IMR-90 (cell line): ENCODE measurements around the gene TXNL1. TPM values are rescaled to one million over a fixed set of nuclear protein-coding genes. Genes with fewer than 3 reads are reported as not detected.

ENCODE experiments used
- ATAC-seq: fragments of 200-7000 bp; cut with Tn5 transposase; 2 replicates; pipeline ENCODE4 v1.9.1; 2020; ENCODE audit warnings: low read depth, mild to moderate bottlenecking, moderate library complexity
- BruUV-seq: library from RNA; stranded (reverse); fragments of 400-500 nt; replicated peaks from 2 replicates; lab custom pipeline; 2021; lab: Mats Ljungman, UMichigan
- CTCF ChIA-PET: fragments of 300-600 bp; formaldehyde crosslinking; extraction: SDS; loops from one replicate; lab custom pipeline; 2021; ENCODE audit warnings: antibody characterized with exemption; lab: Yijun Ruan, JAX
- POLR2A ChIA-PET: fragments of 300-600 bp; sonication (Branson Sonifier 250); formaldehyde crosslinking; loops from one replicate; lab custom pipeline; 2022; ENCODE audit warnings: antibody characterized with exemption; ENCODE audit not compliant: unreplicated experiment; lab: Charles Lee
- DNase-seq: peaks from one replicate; pipeline ENCODE4 v3.0.0; 2013
- H2AFZ ChIP-seq: replicated peaks from 2 replicates; pipeline ENCODE3; 2013; ENCODE audit warnings: low read length, mild to moderate bottlenecking; ENCODE audit not compliant: poor library complexity
- H2AK5ac ChIP-seq: 2 replicates; pipeline ENCODE4 v1.6.1; 2013; ENCODE audit warnings: low read depth, low read length, inconsistent platforms
- H2AK9ac ChIP-seq: replicated peaks from 2 replicates; pipeline ENCODE3; 2013; ENCODE audit warnings: mild to moderate bottlenecking, low read depth, low read length, moderate library complexity; ENCODE audit not compliant: poor library complexity
- H2BK120ac ChIP-seq: 2 replicates; pipeline ENCODE4 v1.6.1; 2013; ENCODE audit warnings: low read depth, low read length, inconsistent platforms
- H2BK15ac ChIP-seq: 3 replicates; pipeline ENCODE4 v1.6.1; 2013; ENCODE audit warnings: low read depth, low read length, inconsistent platforms
- H2BK20ac ChIP-seq: 2 replicates; pipeline ENCODE4 v1.6.1; 2013; ENCODE audit warnings: low read depth, mild to moderate bottlenecking, inconsistent platforms, low read length, moderate library complexity
- H2BK5ac ChIP-seq: 2 replicates; pipeline ENCODE4 v1.6.1; 2013; ENCODE audit warnings: mild to moderate bottlenecking, low read depth, low read length, inconsistent platforms; ENCODE audit not compliant: poor library complexity, severe bottlenecking
- H3K14ac ChIP-seq: replicated peaks from 2 replicates; pipeline ENCODE4 v1.6.1; 2013; ENCODE audit warnings: low read depth, low read length, inconsistent platforms
- H3K18ac ChIP-seq: 2 replicates; pipeline ENCODE4 v1.6.1; 2013; ENCODE audit warnings: low read depth, low read length, control low read depth
- H3K23ac ChIP-seq: 2 replicates; pipeline ENCODE4 v1.6.1; 2013; ENCODE audit warnings: low read depth, low read length, inconsistent platforms
- H3K27ac ChIP-seq: 2 replicates; pipeline ENCODE4 v1.5.1; 2013; ENCODE audit warnings: mild to moderate bottlenecking, control low read depth, low read length; ENCODE audit not compliant: insufficient read depth
- H3K27me3 ChIP-seq: 2 replicates; pipeline ENCODE4 v1.6.1; 2013; ENCODE audit warnings: low read length; ENCODE audit not compliant: control insufficient read depth, insufficient read depth
- H3K36me3 ChIP-seq: 2 replicates; pipeline ENCODE4 v1.6.1; 2013; ENCODE audit warnings: low read length, mixed read lengths; ENCODE audit not compliant: control insufficient read depth, insufficient read depth
- H3K4ac ChIP-seq: 2 replicates; pipeline ENCODE4 v1.6.1; 2013; ENCODE audit warnings: low read depth, low read length, inconsistent platforms
- H3K4me1 ChIP-seq: 2 replicates; pipeline ENCODE4 v1.6.1; 2013; ENCODE audit warnings: low read length, mixed read lengths; ENCODE audit not compliant: control insufficient read depth, insufficient read depth
- H3K4me2 ChIP-seq: 2 replicates; pipeline ENCODE4 v1.6.1; 2013; ENCODE audit warnings: low read depth, mild to moderate bottlenecking, control low read depth, low read length, moderate library complexity
- H3K4me3 ChIP-seq: 2 replicates; pipeline ENCODE4 v1.5.1; 2013; ENCODE audit warnings: low read depth, mild to moderate bottlenecking, control low read depth, low read length, moderate library complexity; ENCODE audit not compliant: insufficient read depth
- H3K56ac ChIP-seq: 2 replicates; pipeline ENCODE4 v1.6.1; 2013; ENCODE audit warnings: low read length, inconsistent platforms; ENCODE audit not compliant: insufficient read depth; ENCODE audit errors: extremely low read depth
- H3K79me1 ChIP-seq, 2 experiments: 2 replicates each; pipeline ENCODE4 v1.6.1; 2013; ENCODE audit warnings: low read length in 2 of 2, inconsistent platforms in 1 of 2, low read depth in 1 of 2
- H3K9ac ChIP-seq: 2 replicates; pipeline ENCODE4 v1.6.1; 2013; ENCODE audit warnings: low read depth, low read length, control low read depth
- H3K9me1 ChIP-seq: 2 replicates; pipeline ENCODE4 v1.6.1; 2013; ENCODE audit warnings: low read length, inconsistent platforms; ENCODE audit not compliant: insufficient read depth
- H3K9me3 ChIP-seq: 2 replicates; pipeline ENCODE4 v1.6.1; 2013; ENCODE audit warnings: low read length; ENCODE audit not compliant: control insufficient read depth, insufficient read depth
- H4K20me1 ChIP-seq: 2 replicates; pipeline ENCODE4 v1.6.1; 2013; ENCODE audit warnings: low read length, inconsistent platforms; ENCODE audit not compliant: insufficient read depth
- H4K5ac ChIP-seq: 2 replicates; pipeline ENCODE4 v1.6.1; 2013; ENCODE audit warnings: mild to moderate bottlenecking, low read depth, low read length, control low read depth
- H4K8ac ChIP-seq, 2 experiments: 2 replicates each; pipeline ENCODE4 v1.6.1; 2013; ENCODE audit warnings: low read depth in 2 of 2, low read length in 2 of 2, control low read depth in 1 of 2, inconsistent platforms in 1 of 2
- H4K91ac ChIP-seq: 2 replicates; pipeline ENCODE4 v1.6.1; 2013; ENCODE audit warnings: low read depth, low read length, inconsistent platforms; ENCODE audit not compliant: insufficient read depth
- BHLHE40 ChIP-seq: fragments of 150-350 bp; IDR thresholded peaks from 2 replicates; pipeline ENCODE4 v1.6.1; 2016; ENCODE audit warnings: mild to moderate bottlenecking, low read depth, low read length
- CEBPB ChIP-seq: IDR thresholded peaks from 2 replicates; pipeline ENCODE4 v1.6.1; 2012; ENCODE audit warnings: low read depth, low read length, improper control_type of control experiment
- CHD1 ChIP-seq: IDR thresholded peaks from 2 replicates; pipeline ENCODE4 v1.6.1; 2012; ENCODE audit warnings: low read depth, low read length, improper control_type of control experiment
- CTCF ChIP-seq: conservative IDR thresholded peaks from 2 replicates; pipeline ENCODE4 v1.5.1; 2012; ENCODE audit warnings: mild to moderate bottlenecking, low read depth, low read length, improper control_type of control experiment
- FOS ChIP-seq: fragments of 150-350 bp; IDR thresholded peaks from 2 replicates; pipeline ENCODE4 v1.6.1; 2016; ENCODE audit warnings: low read depth, low read length
- MAFK ChIP-seq: IDR thresholded peaks from 2 replicates; pipeline ENCODE4 v1.6.1; 2012; ENCODE audit warnings: low read depth, low read length, improper control_type of control experiment
- MAZ ChIP-seq: IDR thresholded peaks from 2 replicates; pipeline ENCODE4 v1.6.1; 2012; ENCODE audit warnings: low read depth, mild to moderate bottlenecking, low read length, improper control_type of control experiment, moderate library complexity, borderline replicate concordance
- MXI1 ChIP-seq: IDR thresholded peaks from 2 replicates; pipeline ENCODE4 v1.6.1; 2012; ENCODE audit warnings: low read depth, mild to moderate bottlenecking, low read length, moderate library complexity, borderline replicate concordance
- RAD21 ChIP-seq: IDR thresholded peaks from 2 replicates; pipeline ENCODE4 v1.6.1; 2012; ENCODE audit warnings: low read length, improper control_type of control experiment
- RCOR1 ChIP-seq: IDR thresholded peaks from 2 replicates; pipeline ENCODE4 v1.6.1; 2012; ENCODE audit warnings: mild to moderate bottlenecking, low read length, improper control_type of control experiment; ENCODE audit not compliant: insufficient replicate concordance
- SMC3 ChIP-seq: fragments of 150-350 bp; IDR thresholded peaks from 2 replicates; pipeline ENCODE4 v1.6.1; 2016; ENCODE audit warnings: low read depth, mild to moderate bottlenecking, antibody characterized with exemption, low read length, moderate library complexity
- WGBS, 2 experiments: methylation state at CpG; one replicate each; pipeline versions ENCODE4 v1.1.5 to v1.1.7; 2013; ENCODE audit warnings: missing lambda C conversion rate in 2 of 2; ENCODE audit not compliant: insufficient read length in 1 of 2; ENCODE audit errors: extremely low coverage in 2 of 2; 5-methylcytosine and 5-hydroxymethylcytosine counted together
- dilution Hi-C: fragments of 300-500 bp; cut with HindIII; formaldehyde crosslinking; loops from one replicate; pipeline ENCODE4 v1.14.3; 2018; ENCODE audit warnings: low sequenced_read_pairs; ENCODE audit not compliant: unreplicated experiment
- in situ Hi-C: fragments of 300-500 bp; cut with MboI; formaldehyde crosslinking; loops from 3 replicates; pipeline ENCODE4 v1.14.3; 2019; ENCODE audit warnings: low sequenced_read_pairs, inconsistent platforms, mixed read lengths
- intact Hi-C: fragments of 100-400 bp; cut with micrococcal nuclease; formaldehyde crosslinking; loops from 2 replicates; pipeline ENCODE4 v1.10.0; 2022
- polyA plus RNA-seq, 3 experiments: library from polyadenylated mRNA; depleted of rRNA; stranded (reverse); fragments of >200 nt; gene quantifications; 2 replicates each; pipeline ENCODE4 v1.2.3, GENCODE V29; 2012; ENCODE audit warnings: low replicate concordance in 1 of 3
- total RNA-seq: library from RNA; depleted of rRNA; stranded (reverse); fragments of >200 nt; gene quantifications from 2 replicates; pipeline ENCODE4 v1.2.3, GENCODE V29; 2012

TXNL1 gene
- total and polyA plus RNA-seq, 2 of the 4 experiments (the other 2 are of a cell fraction), result 38.7 to 62.5 TPM

- Histone ChIP-seq H3K27me3 (no peaks in the 10 kb centered on the region), H2AK9ac (no peak overlapping the region), H3K9me1 (peaks cover 5% of the 10 kb centered on the region), H3K4me1 (peaks cover 10% of the 10 kb centered on the region), H3K56ac (no peak overlapping the region), H3K23ac (peak overlapping the region; percentile 6; the same call in 1 of the 2 replicates), H4K91ac (peak overlapping the region; percentile 44; the same call in 1 of the 2 replicates), H3K79me1 (no peaks in the 10 kb centered on the region), H3K9ac (no peak overlapping the region), H2BK15ac (no peak overlapping the region), H4K8ac (peak overlapping the region in 1 of 2 experiments; percentile 22; a peak in 1 of 4 replicates), H3K4ac (peak overlapping the region; percentile 44), H4K20me1 (no peaks in the 10 kb centered on the region), H3K14ac (peak overlapping the region; percentile 77), H3K9me3 (no peaks in the 10 kb centered on the region), H3K27ac (no peak overlapping the region), H2AFZ (peak overlapping the region; percentile 51), H2BK120ac (peak overlapping the region; percentile 88), H4K5ac (no peak overlapping the region), H2BK5ac (no peak overlapping the region), H3K4me2 (peak overlapping the region; percentile 29), H2BK20ac (peak overlapping the region; percentile 89), H2AK5ac (no peak overlapping the region), H3K18ac (no peak overlapping the region), H3K4me3 (no peak overlapping the region), H3K36me3 (no peaks in the 10 kb centered on the region)
- BruUV-seq, result no TSS peak
- TF ChIP-seq BHLHE40 (no peak), CTCF (no peak), RCOR1 (no peak), CEBPB (no peak), RAD21 (no peak), MXI1 (no peak), MAZ (no peak), CHD1 (no peak), FOS (no peak), SMC3 (no peak), MAFK (no peak)
- DNase-seq, result peak; percentile 19
- no CpG with 5 or more reads among the region's 14 CpGs for WGBS, 2 experiments
- ChIA-PET CTCF (interaction anchor here (0.6 to 1.0 kb wide), 4 partner anchors 12 to 788 kb away, joined by 3 to 5 read pairs (median 3); no protein-coding TSS in a partner anchor), POLR2A (no interaction called here)
- peak; percentile 34; the same call in 1 of the 2 replicates for ATAC-seq
- in situ Hi-C loops (loop anchor here (5.0 to 25.0 kb wide), 5 partner anchors 722 to 1465 kb away; no protein-coding TSS in a partner anchor), intact Hi-C loops (loop anchor here (1.0 to 10.0 kb wide), 10 partner anchors 412 to 1592 kb away; no protein-coding TSS in a partner anchor), dilution Hi-C loops (no loop called here)
These were observed 61.4 kb downstream of the TXNL1 start for GRCh38 chr18:56576826-56577573.
